HG03097 (cell line): ENCODE data around the gene FRS2.
A peak's percentile ranks its signal among the peaks of the same experiment; 100 is the strongest.
"Not testable (repeated sequence)": the region's sequence is repeated elsewhere in the genome, so short reads cannot be mapped to it uniquely, and the experiment has no call there.

ENCODE experiments used
- ATAC-seq: cut with Tn5 transposase; IDR thresholded peaks from one replicate; pipeline ENCODE4 v1.9.1; 2021; ENCODE audit not compliant: unreplicated experiment, low FRiP score

Gene FRS2, protein sequence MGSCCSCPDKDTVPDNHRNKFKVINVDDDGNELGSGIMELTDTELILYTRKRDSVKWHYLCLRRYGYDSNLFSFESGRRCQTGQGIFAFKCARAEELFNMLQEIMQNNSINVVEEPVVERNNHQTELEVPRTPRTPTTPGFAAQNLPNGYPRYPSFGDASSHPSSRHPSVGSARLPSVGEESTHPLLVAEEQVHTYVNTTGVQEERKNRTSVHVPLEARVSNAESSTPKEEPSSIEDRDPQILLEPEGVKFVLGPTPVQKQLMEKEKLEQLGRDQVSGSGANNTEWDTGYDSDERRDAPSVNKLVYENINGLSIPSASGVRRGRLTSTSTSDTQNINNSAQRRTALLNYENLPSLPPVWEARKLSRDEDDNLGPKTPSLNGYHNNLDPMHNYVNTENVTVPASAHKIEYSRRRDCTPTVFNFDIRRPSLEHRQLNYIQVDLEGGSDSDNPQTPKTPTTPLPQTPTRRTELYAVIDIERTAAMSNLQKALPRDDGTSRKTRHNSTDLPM

DNA sequence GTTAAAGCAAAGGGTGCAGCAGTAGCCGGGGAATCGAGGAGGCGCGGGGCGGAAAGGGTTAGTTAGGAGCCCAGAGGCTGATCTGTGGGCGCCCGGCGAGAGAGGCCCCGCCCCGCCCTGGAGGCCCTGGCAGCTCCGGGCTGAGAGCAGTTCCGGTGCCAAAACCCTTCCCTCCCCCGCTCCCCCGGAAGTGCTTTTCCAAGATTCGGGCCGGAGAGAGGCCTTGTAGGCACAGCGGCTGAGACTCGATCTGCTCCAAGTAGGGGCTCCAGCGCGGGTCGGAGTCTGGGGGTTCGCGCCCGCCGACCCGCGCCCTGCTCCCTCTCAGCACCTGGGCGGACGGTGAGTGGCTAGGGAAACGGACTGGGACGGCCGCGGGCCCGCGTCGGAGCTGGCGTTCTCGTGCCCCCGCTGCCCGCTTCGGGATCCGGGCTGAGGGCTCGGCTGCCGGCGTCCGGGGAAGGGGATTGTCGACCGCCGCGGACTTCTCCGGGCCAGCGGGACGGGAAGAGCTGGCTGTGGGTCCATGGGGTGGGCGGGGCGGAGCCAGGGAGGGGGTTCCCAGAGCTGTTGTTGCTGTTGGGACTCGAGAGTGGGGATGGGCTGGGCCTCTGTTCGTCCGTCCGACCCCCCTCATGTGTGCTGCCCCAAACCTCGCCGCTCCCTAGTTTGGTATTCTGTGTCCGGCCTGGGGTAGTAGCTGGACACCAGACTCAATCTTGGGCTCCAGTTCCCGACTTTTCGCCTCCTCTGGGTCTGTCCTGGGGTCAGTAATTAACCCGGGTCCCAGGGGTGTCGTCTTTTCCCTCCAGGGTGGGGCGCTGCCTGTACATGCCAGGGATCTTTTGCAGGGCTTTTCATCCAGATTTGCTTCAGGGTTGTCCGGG is at the start of gene FRS2:
FRS2 (plus strand) TSS at position 200 of the 887 bp plus-strand sequence. CDS start 98,643 bp downstream, outside the sequence.
- peak; percentile 97 for ATAC-seq

DNA sequence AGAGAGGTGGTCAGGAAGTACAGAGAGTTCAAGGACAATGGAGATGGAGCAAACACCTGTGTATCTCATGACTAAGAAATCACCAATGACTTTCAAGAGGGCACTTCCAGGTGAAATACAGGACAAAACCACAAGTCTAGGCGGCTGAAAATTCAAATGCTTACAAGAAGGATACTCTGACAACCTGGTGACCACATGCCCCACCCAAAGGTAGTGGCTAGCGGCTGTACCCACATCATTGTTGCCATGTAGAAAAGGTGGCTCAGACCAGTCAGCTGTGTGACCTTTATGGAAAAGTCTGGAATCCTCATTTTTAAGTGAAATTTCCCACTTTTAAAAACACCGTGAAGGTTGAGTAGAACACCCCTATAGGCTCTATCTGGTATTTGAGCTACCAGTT is 48.6 kb upstream of the FRS2 start:
- no peak for ATAC-seq

GRCh38 chr12:69423037-69423905 is 46.9 kb upstream of the FRS2 start:
- no peak for ATAC-seq

- ATAC-seq = no peak
Observed at GRCh38 chr12:69425417-69425816, 44.8 kb upstream of the FRS2 start.

- ATAC-seq = no peak
Observed at GRCh38 chr12:69428351-69429073, 41.7 kb upstream of the FRS2 start.

DNA sequence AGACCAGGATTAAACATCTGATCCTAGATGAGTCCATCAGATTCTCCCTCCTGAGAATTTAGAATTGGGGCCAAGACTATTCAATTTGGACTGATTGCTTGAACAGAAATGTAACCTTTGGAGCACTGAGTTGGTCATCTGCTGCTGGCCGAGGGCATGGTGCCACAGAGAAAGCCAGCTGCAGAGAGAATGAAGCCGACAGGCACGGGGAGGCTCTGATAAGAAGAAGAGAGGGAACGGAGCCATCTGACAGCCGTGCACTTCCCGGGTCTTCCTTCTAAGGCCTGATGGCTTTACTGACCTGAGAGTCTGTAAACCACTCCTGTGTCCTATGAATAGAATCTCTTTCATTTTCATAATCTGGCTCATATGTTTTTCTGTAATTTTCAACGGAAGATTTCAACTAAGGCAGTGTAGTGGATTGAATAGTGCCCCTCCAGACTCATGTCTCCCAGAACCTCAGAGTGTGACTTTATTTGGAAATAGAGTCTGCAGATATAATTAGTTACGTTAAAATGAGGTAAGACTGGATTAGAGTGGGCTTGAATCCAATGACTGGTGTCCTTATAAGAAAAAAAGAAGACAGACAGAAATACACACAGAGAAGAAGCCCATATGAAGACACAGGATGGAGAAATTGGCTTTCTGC is 39.1 kb upstream of the FRS2 start:
- ATAC-seq = no peak

DNA sequence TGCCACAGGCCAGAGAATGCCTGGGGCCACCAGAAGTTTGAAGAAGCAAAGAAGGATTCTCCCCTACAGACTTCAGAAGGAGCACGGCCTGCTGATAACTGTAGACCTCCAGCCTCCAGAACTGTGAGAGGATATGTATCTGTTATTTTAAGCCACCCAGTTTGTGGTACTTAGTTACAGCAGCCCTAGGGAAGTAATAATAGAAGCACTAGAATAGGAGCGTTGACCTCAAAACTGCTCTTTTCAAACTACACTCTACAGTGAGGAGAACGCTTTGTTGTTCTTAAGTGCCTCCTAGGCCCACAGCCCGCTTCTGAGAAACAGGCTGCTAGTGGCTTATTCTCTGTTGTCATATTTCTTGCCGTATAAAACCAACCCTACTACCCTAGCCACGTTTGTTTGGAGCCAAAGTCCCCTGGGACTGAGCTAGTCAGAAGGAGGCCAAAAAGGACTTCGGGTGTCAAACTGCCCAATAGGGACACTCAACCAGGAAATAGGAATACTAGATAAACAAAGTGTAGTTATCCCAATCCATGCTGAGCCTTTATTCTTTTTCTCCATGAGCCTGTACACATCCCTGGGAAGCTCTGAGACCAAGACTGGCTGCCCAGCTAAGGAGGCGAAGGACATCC is 38.5 kb upstream of the FRS2 start:
- ATAC-seq = no peak

- no peak for ATAC-seq
Observed at GRCh38 chr12:69433653-69434052, 36.5 kb upstream of the FRS2 start.

GRCh38 chr12:69435644-69436043 is 34.5 kb upstream of the FRS2 start:
- no peak for ATAC-seq

GRCh38 chr12:69437073-69437472 is 33.1 kb upstream of the FRS2 start:
- no peak for ATAC-seq

DNA sequence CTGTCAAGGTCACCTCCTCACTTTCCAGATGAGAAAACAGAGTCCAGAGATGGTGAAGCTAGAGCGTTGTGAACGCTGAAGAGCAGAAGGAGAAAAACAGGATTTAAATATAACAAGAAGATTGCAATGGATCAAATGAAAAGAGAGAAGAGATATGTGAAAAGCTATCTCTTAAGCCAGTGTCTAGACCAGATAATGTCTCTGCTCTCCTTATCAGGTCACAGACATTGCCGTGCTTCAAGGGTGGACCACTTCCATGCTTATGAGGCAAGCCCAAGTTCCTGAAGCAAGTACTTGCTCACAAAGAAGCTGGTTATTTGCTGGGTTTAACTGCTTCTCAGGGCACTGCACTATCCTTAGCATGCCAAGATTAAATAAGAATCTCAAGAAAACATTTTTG is 31.6 kb upstream of the FRS2 start:
- no peak for ATAC-seq

GRCh38 chr12:69440016-69440415 is 30.2 kb upstream of the FRS2 start:
- no peak for ATAC-seq

- no peak for ATAC-seq
Observed at GRCh38 chr12:69440886-69441285, 29.3 kb upstream of the FRS2 start.

GRCh38 chr12:69442894-69443293 is 27.3 kb upstream of the FRS2 start:
- no peak for ATAC-seq

GRCh38 chr12:69443916-69444315 is 26.3 kb upstream of the FRS2 start:
- ATAC-seq = no peak

GRCh38 chr12:69447892-69448291 is 22.3 kb upstream of the FRS2 start:
- no peak for ATAC-seq

DNA sequence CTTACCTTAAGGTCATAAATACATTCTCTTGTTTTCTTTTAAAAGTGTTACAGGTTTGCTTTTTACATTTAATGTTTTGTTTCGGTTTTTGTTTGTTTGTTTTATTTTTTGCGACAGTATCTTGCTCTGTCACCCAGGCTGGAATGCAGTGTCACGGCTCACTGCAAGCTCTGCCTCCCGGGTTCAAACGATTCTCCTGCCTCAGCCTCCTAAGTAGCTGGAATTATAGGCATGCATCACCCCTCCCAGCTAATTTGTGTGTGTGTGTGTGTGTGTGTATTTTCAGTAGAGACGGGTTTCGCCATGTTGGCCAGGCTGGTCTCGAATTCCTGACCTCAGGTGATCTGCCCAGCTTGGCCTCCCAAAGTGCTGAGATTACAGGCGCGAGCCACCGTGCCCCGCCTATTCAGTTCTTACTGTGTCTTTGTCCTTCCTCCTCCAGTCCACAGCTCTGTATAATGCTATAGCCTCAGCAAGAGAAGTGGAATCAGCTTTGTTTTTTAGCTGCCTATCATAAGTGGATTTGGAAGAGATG is 17.5 kb upstream of the FRS2 start:
- ATAC-seq = not testable (repeated sequence)

GRCh38 chr12:69456239-69456638 is 13.9 kb upstream of the FRS2 start:
- no peak for ATAC-seq

GRCh38 chr12:69457433-69457832 is 12.8 kb upstream of the FRS2 start:
- ATAC-seq = no peak
